HCT116 (cell line): ENCODE measurements around the gene CCNB2.

Source experiments
- EZH2 ChIP-seq: fragments of 200-600 bp; sonication (generic); IDR thresholded peaks from 2 replicates; pipeline ENCODE4 v1.6.1; 2017; ENCODE audit warnings: antibody characterized with exemption, mixed run types
- POLR2A ChIP-seq: IDR thresholded peaks from 2 replicates; pipeline ENCODE4 v1.7.0; 2011; ENCODE audit warnings: borderline replicate concordance; ENCODE audit not compliant: insufficient read depth, insufficient read length; ENCODE audit errors: extremely low read depth
- POLR2AphosphoS5 ChIP-seq: IDR thresholded peaks from 2 replicates; pipeline ENCODE4 v1.6.1; 2011; ENCODE audit warnings: mild to moderate bottlenecking, low read depth, low read length, moderate library complexity
- SIN3A ChIP-seq: IDR thresholded peaks from 2 replicates; pipeline ENCODE4 v1.6.1; 2012; ENCODE audit warnings: low read depth
- SRF ChIP-seq: IDR thresholded peaks from 2 replicates; pipeline ENCODE4 v1.6.1; 2012; ENCODE audit warnings: low read depth
- TCF7L2 ChIP-seq: IDR thresholded peaks from 2 replicates; pipeline ENCODE4 v1.7.0; 2011; ENCODE audit warnings: borderline replicate concordance, inconsistent platforms; ENCODE audit not compliant: insufficient read depth, insufficient read length; ENCODE audit errors: extremely low read depth
- TF ChIP-seq, protein P1 (sequence below), 3 experiments: fragments of 200-600 bp in 1 of 3; sonication (generic) in 1 of 3; IDR thresholded peaks in 2 of 3; conservative IDR thresholded peaks in 1 of 3; 2 replicates each; pipeline ENCODE4 v1.5.1; 2012 to 2017; ENCODE audit warnings: low read depth in 2 of 3, low read length in 2 of 3, antibody characterized with exemption in 1 of 3, borderline replicate concordance in 1 of 3, control low read depth in 1 of 3, mild to moderate bottlenecking in 1 of 3, mixed read lengths in 1 of 3, mixed run types in 1 of 3, moderate library complexity in 1 of 3; ENCODE audit not compliant: insufficient read depth in 1 of 3
- TF ChIP-seq, protein P2 (sequence below): IDR thresholded peaks from 2 replicates; pipeline ENCODE4 v1.6.1; 2011; ENCODE audit warnings: mild to moderate bottlenecking, low read length, moderate library complexity; ENCODE audit not compliant: insufficient replicate concordance; ENCODE audit errors: extremely low read depth
- TF ChIP-seq, protein P3 (sequence below): IDR thresholded peaks from 2 replicates; pipeline ENCODE4 v1.6.1; 2012
- TF ChIP-seq, protein P4 (sequence below): IDR thresholded peaks from 2 replicates; pipeline ENCODE4 v1.6.1; 2012; ENCODE audit warnings: low read depth

DNA sequence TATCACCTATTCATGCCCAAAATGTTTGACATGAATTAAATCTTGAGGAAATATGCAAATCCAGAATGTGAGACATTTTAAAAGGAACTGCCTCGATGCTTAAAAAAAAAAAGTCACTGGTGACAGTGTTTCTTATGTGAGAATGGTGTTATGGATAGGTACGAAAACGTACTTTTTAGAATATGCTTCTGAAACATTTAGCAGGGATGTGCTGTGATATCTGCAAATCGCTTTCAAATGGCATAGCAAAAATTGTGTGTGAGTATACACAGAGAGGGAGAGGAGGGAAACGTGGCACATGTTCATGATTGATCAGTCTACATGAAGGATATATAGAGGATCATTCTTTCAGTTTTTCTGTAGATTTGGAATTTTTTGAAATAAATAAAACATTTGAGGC, 16.0 kb downstream of the CCNB2 start:
- TF ChIP-seq, protein P1, sequence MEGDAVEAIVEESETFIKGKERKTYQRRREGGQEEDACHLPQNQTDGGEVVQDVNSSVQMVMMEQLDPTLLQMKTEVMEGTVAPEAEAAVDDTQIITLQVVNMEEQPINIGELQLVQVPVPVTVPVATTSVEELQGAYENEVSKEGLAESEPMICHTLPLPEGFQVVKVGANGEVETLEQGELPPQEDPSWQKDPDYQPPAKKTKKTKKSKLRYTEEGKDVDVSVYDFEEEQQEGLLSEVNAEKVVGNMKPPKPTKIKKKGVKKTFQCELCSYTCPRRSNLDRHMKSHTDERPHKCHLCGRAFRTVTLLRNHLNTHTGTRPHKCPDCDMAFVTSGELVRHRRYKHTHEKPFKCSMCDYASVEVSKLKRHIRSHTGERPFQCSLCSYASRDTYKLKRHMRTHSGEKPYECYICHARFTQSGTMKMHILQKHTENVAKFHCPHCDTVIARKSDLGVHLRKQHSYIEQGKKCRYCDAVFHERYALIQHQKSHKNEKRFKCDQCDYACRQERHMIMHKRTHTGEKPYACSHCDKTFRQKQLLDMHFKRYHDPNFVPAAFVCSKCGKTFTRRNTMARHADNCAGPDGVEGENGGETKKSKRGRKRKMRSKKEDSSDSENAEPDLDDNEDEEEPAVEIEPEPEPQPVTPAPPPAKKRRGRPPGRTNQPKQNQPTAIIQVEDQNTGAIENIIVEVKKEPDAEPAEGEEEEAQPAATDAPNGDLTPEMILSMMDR (IDR thresholded peaks at IDR 0.05 in 2 of 3, conservative IDR thresholded peaks at IDR 0.05 in 1 of 3; ENCODE audit: borderline replicate concordance in 1 of 3, insufficient read depth in 1 of 3, low read depth in 2 of 3, low read length in 2 of 3): no peak
- no peak for TF ChIP-seq TCF7L2
- TF ChIP-seq, protein P2, sequence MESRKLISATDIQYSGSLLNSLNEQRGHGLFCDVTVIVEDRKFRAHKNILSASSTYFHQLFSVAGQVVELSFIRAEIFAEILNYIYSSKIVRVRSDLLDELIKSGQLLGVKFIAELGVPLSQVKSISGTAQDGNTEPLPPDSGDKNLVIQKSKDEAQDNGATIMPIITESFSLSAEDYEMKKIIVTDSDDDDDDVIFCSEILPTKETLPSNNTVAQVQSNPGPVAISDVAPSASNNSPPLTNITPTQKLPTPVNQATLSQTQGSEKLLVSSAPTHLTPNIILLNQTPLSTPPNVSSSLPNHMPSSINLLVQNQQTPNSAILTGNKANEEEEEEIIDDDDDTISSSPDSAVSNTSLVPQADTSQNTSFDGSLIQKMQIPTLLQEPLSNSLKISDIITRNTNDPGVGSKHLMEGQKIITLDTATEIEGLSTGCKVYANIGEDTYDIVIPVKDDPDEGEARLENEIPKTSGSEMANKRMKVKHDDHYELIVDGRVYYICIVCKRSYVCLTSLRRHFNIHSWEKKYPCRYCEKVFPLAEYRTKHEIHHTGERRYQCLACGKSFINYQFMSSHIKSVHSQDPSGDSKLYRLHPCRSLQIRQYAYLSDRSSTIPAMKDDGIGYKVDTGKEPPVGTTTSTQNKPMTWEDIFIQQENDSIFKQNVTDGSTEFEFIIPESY: no peak
- no peak for TF ChIP-seq POLR2A
- TF ChIP-seq, protein P3, sequence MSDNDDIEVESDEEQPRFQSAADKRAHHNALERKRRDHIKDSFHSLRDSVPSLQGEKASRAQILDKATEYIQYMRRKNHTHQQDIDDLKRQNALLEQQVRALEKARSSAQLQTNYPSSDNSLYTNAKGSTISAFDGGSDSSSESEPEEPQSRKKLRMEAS: no peak
- TF ChIP-seq, protein P4, sequence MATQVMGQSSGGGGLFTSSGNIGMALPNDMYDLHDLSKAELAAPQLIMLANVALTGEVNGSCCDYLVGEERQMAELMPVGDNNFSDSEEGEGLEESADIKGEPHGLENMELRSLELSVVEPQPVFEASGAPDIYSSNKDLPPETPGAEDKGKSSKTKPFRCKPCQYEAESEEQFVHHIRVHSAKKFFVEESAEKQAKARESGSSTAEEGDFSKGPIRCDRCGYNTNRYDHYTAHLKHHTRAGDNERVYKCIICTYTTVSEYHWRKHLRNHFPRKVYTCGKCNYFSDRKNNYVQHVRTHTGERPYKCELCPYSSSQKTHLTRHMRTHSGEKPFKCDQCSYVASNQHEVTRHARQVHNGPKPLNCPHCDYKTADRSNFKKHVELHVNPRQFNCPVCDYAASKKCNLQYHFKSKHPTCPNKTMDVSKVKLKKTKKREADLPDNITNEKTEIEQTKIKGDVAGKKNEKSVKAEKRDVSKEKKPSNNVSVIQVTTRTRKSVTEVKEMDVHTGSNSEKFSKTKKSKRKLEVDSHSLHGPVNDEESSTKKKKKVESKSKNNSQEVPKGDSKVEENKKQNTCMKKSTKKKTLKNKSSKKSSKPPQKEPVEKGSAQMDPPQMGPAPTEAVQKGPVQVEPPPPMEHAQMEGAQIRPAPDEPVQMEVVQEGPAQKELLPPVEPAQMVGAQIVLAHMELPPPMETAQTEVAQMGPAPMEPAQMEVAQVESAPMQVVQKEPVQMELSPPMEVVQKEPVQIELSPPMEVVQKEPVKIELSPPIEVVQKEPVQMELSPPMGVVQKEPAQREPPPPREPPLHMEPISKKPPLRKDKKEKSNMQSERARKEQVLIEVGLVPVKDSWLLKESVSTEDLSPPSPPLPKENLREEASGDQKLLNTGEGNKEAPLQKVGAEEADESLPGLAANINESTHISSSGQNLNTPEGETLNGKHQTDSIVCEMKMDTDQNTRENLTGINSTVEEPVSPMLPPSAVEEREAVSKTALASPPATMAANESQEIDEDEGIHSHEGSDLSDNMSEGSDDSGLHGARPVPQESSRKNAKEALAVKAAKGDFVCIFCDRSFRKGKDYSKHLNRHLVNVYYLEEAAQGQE: no peak
- TF ChIP-seq POLR2AphosphoS5: no peak
- TF ChIP-seq SRF: no peak
- no peak for TF ChIP-seq SIN3A
- TF ChIP-seq EZH2: no peak
